SK-N-SH (cell line): Measurements from ENCODE around the gene STRBP. TPM values are rescaled to one million over a fixed set of nuclear protein-coding genes. Genes with fewer than 3 reads are reported as not detected.

Experiments
- CTCF ChIA-PET: fragments of 300-600, 350-600 bp; formaldehyde crosslinking; extraction: SDS; loops from one replicate; lab custom pipeline; 2021; lab: Yijun Ruan, JAX
- POLR2A ChIA-PET: fragments of 350-600 bp; sonication (Branson Sonifier 250); formaldehyde crosslinking; extraction: SDS; loops from one replicate; lab custom pipeline; 2020; ENCODE audit warnings: antibody characterized with exemption, inconsistent platforms; lab: Yijun Ruan, JAX
- DNase-seq: peaks from one replicate; pipeline ENCODE4 v3.0.0; 2012
- H2AFZ ChIP-seq: fragments of 200-600 bp; sonication (generic); 2 replicates; pipeline ENCODE4 v1.8.1; 2016; ENCODE audit warnings: antibody characterized with exemption, mild to moderate bottlenecking, low read depth
- H3F3A ChIP-seq: fragments of 200-600 bp; sonication (generic); replicated peaks from 2 replicates; pipeline ENCODE3; 2016; ENCODE audit warnings: antibody characterized with exemption, mild to moderate bottlenecking; ENCODE audit not compliant: insufficient read depth
- H3K27ac ChIP-seq, 2 experiments: fragments of 200-500 bp in 1 of 2; fragments of 200-600 bp in 1 of 2; sonication (Bioruptor generic) in 1 of 2; sonication (generic), shearing (Covaris generic) in 1 of 2; 2 replicates each; pipeline versions ENCODE4 v1.5.1 to v1.6.1; 2014 to 2016; ENCODE audit warnings: low read depth in 2 of 2, inconsistent platforms in 1 of 2, low read length in 1 of 2, mild to moderate bottlenecking in 1 of 2, mixed read lengths in 1 of 2
- H3K27me3 ChIP-seq: fragments of 200-600 bp; sonication (generic), shearing (Covaris generic); 2 replicates; pipeline ENCODE4 v1.6.1; 2016; ENCODE audit warnings: mixed run types; ENCODE audit not compliant: insufficient read depth
- H3K36me3 ChIP-seq, 2 experiments: fragments of 200-500 bp in 1 of 2; fragments of 200-600 bp in 1 of 2; sonication (Bioruptor generic) in 1 of 2; sonication (generic) in 1 of 2; replicated peaks in 1 of 2; 2 replicates each; pipeline versions ENCODE3 to v1.5.1; 2014 to 2016; ENCODE audit warnings: low read length in 1 of 2, mild to moderate bottlenecking in 1 of 2; ENCODE audit not compliant: insufficient read depth in 2 of 2, control insufficient read depth in 1 of 2
- H3K4me1 ChIP-seq, 2 experiments: fragments of 200-500 bp in 1 of 2; fragments of 200-600 bp in 1 of 2; sonication (Bioruptor generic) in 1 of 2; sonication (generic), shearing (Covaris generic) in 1 of 2; 2 replicates each; pipeline versions ENCODE4 v1.5.1 to v1.6.1; 2014 to 2016; ENCODE audit warnings: low read depth in 1 of 2, low read length in 1 of 2, mixed run types in 1 of 2; ENCODE audit not compliant: insufficient read depth in 2 of 2, control insufficient read depth in 1 of 2
- H3K4me2 ChIP-seq: fragments of 200-600 bp; sonication (generic), shearing (Covaris generic); 2 replicates; pipeline ENCODE4 v1.6.1; 2017; ENCODE audit warnings: mixed run types
- H3K4me3 ChIP-seq, 2 experiments: fragments of 200-500 bp in 1 of 2; fragments of 200-600 bp in 1 of 2; sonication (Bioruptor generic) in 1 of 2; sonication (generic), shearing (Covaris generic) in 1 of 2; 2 replicates each; pipeline versions ENCODE4 v1.5.1 to v1.8.1; 2014 to 2016; ENCODE audit warnings: low read depth in 2 of 2, inconsistent platforms in 1 of 2, low read length in 1 of 2, mild to moderate bottlenecking in 1 of 2, mixed read lengths in 1 of 2, moderate library complexity in 1 of 2
- H3K79me2 ChIP-seq: fragments of 200-600 bp; sonication (generic); 2 replicates; pipeline ENCODE4 v1.8.1; 2017; ENCODE audit warnings: mild to moderate bottlenecking; ENCODE audit not compliant: insufficient read depth
- H3K9ac ChIP-seq: fragments of 200-600 bp; sonication (generic); 2 replicates; pipeline ENCODE4 v1.6.1; 2017; ENCODE audit warnings: mixed run types
- H3K9me2 ChIP-seq: fragments of 200-600 bp; sonication (generic); 2 replicates; pipeline ENCODE4 v1.6.1; 2017; ENCODE audit warnings: mixed run types
- H3K9me3 ChIP-seq: fragments of 200-600 bp; sonication (generic); 2 replicates; pipeline ENCODE4 v1.6.1; 2017; ENCODE audit warnings: mixed run types, mild to moderate bottlenecking, moderate library complexity
- H4K20me1 ChIP-seq: fragments of 200-600 bp; sonication (generic); 2 replicates; pipeline ENCODE4 v1.6.1; 2017; ENCODE audit warnings: mild to moderate bottlenecking, mixed run types; ENCODE audit not compliant: insufficient read depth
- ELF1 ChIP-seq: IDR thresholded peaks from 2 replicates; pipeline ENCODE4 v1.4.0; 2012
- EP300 ChIP-seq, 2 experiments: IDR thresholded peaks; 2 replicates each; pipeline versions ENCODE4 v1.4.0 to v1.6.1; 2012; ENCODE audit warnings: borderline replicate concordance in 1 of 2, low read depth in 1 of 2, low read length in 1 of 2
- MXI1 ChIP-seq: IDR thresholded peaks from 2 replicates; pipeline ENCODE4 v1.6.1; 2012; ENCODE audit warnings: mild to moderate bottlenecking, low read depth, low read length, improper control_type of control experiment
- RFX5 ChIP-seq: IDR thresholded peaks from 2 replicates; pipeline ENCODE4 v1.6.1; 2012; ENCODE audit warnings: mild to moderate bottlenecking, improper control_type of control experiment, low read length
- SMC3 ChIP-seq: IDR thresholded peaks from 2 replicates; pipeline ENCODE4 v1.6.1; 2012; ENCODE audit warnings: low read depth, low read length, improper control_type of control experiment
- TCF12 ChIP-seq: IDR thresholded peaks from 2 replicates; pipeline ENCODE4 v1.4.0; 2012
- YY1 ChIP-seq: IDR thresholded peaks from 2 replicates; pipeline ENCODE4 v1.4.0; 2012; ENCODE audit warnings: low read depth, mild to moderate bottlenecking
- WGBS: methylation state at CpG from one replicate; pipeline ENCODE4 v1.1.6; 2017; ENCODE audit warnings: low lambda C conversion rate; 5-methylcytosine and 5-hydroxymethylcytosine counted together
- polyA plus RNA-seq, 3 experiments: library from polyadenylated mRNA; depleted of rRNA; stranded (reverse); fragments of >200 nt; gene quantifications; 2 replicates each; pipeline ENCODE4 v1.2.3, GENCODE V29; 2012

Gene STRBP
- polyA plus RNA-seq, 1 of the 3 experiments (the other 2 are of a cell fraction), result 5.9 TPM

DNA sequence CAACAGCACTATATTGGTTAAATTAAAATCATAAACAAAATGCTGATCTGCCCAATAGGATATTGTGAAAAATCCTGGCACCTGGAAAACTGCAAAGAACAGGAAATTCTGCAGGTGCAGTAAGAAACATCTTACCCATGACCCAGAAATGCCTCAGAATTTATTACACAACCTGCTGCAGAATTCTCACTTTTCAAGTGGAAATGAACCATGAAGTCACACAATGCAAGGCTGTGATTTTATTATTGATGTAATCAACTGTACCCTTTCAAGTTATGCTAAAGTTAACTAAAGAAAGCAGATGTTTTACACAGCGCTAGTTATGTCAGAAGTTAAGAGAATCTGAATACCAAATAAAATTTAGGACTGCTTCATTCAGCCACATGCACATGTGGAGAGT, 6.0 kb downstream of the STRBP start:
- no peak for TF ChIP-seq EP300 (IDR thresholded peaks at IDR 0.05; ENCODE audit: borderline replicate concordance in 1 of 2, low read depth in 1 of 2, low read length in 1 of 2)
- no peak for TF ChIP-seq SMC3
- TF ChIP-seq YY1, result no peak
- no peak for TF ChIP-seq TCF12
- TF ChIP-seq, all 33 proteins: peak for 0
- no peak overlapping the region for H3K4me3 ChIP-seq
- WGBS, result 95% methylated on average over 1 of the region's 1 CpG
- no peak overlapping the region for H3K27ac ChIP-seq
- H3K79me2 ChIP-seq, result no peaks in the 10 kb centered on the region; the same call in 1 of the 2 replicates
- no peak overlapping the region for H3K9ac ChIP-seq
- H3K4me1 ChIP-seq, result peaks cover 0 to 7% of the 10 kb centered on the region in 2 experiments; a peak in 2 of 4 replicates
- POLR2A ChIA-PET, result no interaction called here
- no peaks in the 10 kb centered on the region for H3K36me3 ChIP-seq
- H3F3A ChIP-seq, result no peaks in the 10 kb centered on the region
- H3K9me3 ChIP-seq, result no peaks in the 10 kb centered on the region
- no peak overlapping the region for H3K4me2 ChIP-seq
- no peak overlapping the region for H2AFZ ChIP-seq
- CTCF ChIA-PET, result no interaction called here
- no peaks in the 10 kb centered on the region for H3K9me2 ChIP-seq
- H4K20me1 ChIP-seq, result no peaks in the 10 kb centered on the region
- no peaks in the 10 kb centered on the region for H3K27me3 ChIP-seq
- no peak for DNase-seq

DNA sequence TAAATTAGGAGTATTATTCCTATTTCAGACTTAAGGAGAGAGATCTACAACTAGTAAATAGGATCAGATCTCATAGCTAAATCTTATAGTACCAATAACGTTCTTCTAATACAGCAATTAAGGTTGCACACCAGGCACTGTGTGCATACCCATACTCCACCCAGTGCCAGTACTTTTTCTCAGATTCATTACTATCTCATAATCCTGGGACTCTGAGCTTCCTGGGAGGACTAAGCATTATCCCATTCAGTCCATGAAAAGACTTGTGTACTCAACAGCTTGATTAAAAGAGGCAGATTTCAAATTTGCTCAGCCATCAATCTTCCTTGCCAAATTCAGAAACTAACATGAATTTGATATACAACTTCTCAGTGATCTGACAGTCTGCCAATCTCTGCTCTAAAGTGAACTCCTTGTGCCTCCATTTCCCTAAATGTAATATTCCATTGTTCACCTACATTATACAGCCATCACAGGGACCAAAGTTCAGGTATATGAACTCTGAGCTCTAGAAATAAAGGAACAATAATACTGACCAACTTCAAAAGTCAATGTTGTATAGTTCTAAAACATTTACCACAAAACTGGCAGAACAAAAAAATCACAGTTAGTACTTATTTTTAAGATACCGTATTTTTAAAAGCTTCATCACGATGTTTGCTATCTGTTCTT, 7.2 kb downstream of the STRBP start:
- Histone ChIP-seq H3K9me3 (no peaks in the 10 kb centered on the region), H3K27ac (no peak overlapping the region), H3K4me2 (no peak overlapping the region), H3K4me1 (peaks cover 0 to 3% of the 10 kb centered on the region in 2 experiments; a peak in 2 of 4 replicates), H4K20me1 (no peaks in the 10 kb centered on the region), H3K9me2 (no peaks in the 10 kb centered on the region), H3K4me3 (no peak overlapping the region), H3F3A (no peaks in the 10 kb centered on the region), H3K27me3 (no peaks in the 10 kb centered on the region), H3K79me2 (no peaks in the 10 kb centered on the region; the same call in 1 of the 2 replicates), H2AFZ (no peak overlapping the region), H3K9ac (no peak overlapping the region), H3K36me3 (no peaks in the 10 kb centered on the region)
- TF ChIP-seq MXI1 (no peak), RFX5 (no peak)
- 88% methylated on average over 3 of the region's 3 CpGs for WGBS
- DNase-seq, result no peak
- POLR2A ChIA-PET, result interaction anchor here (0.8 kb wide), 1 partner anchor 356 kb away, joined by 3 read pairs; the partner anchor contains the start of gene RC3H2
- CTCF ChIA-PET, result interaction anchor here (1.1 to 1.3 kb wide), 2 partner anchors 89 to 93 kb away, joined by 3 read pairs; no protein-coding TSS in a partner anchor

DNA sequence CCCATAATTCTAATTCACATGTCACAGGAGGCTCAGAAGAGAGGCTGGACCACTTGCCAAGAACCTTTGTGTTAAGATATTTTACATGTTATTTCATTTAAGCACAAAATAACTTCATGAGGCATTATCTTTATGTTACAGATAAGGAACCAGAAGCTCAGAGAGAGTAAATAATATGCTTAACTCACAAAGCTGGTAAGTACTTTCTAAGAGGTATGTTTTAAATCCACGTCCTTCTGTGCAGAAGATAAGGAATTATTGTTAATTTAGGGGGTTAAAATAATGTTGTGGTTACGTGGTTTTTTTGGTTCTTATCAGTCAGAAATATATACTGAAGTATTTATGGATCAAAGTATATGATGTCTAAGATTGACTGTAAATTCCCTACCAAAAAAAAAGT, 8.0 kb downstream of the STRBP start:
- Histone ChIP-seq H3K9me3 (no peaks in the 10 kb centered on the region), H3K4me2 (no peak overlapping the region), H3K27ac (no peak overlapping the region), H3K79me2 (no peaks in the 10 kb centered on the region; the same call in 1 of the 2 replicates), H3K4me3 (no peak overlapping the region), H2AFZ (no peak overlapping the region), H3F3A (no peaks in the 10 kb centered on the region), H4K20me1 (no peaks in the 10 kb centered on the region), H3K36me3 (no peaks in the 10 kb centered on the region), H3K27me3 (no peaks in the 10 kb centered on the region), H3K9ac (no peak overlapping the region), H3K4me1 (no peaks in the 10 kb centered on the region; a peak in 1 of 4 replicates), H3K9me2 (no peaks in the 10 kb centered on the region)
- POLR2A ChIA-PET, result no interaction called here
- CTCF ChIA-PET, result interaction anchor here (1.3 kb wide), 1 partner anchor 94 kb away, joined by 3 read pairs; no protein-coding TSS in a partner anchor
- TF ChIP-seq ELF1, result no peak
- no peak for DNase-seq
- WGBS, result 83% methylated on average over 2 of the region's 2 CpGs
